SK-N-MC (cell line): ENCODE results near the gene CLTRN.

Experiments
- DNase-seq: peaks from one replicate; pipeline ENCODE4 v3.0.0-alpha.2; 2011; ENCODE audit warnings: low read depth, low spot score
- H3K27ac ChIP-seq: fragments of 200-600 bp; sonication (generic); 2 replicates; pipeline ENCODE4 v1.5.1; 2016; ENCODE audit warnings: mixed run types
- H3K36me3 ChIP-seq: fragments of 200-600 bp; sonication (generic); 2 replicates; pipeline ENCODE4 v1.6.1; 2017; ENCODE audit warnings: antibody characterized with exemption, low read length, mixed read lengths; ENCODE audit not compliant: insufficient read depth
- H3K4me3 ChIP-seq: fragments of 200-600 bp; sonication (generic); 2 replicates; pipeline ENCODE4 v1.5.1; 2016
- H3K9ac ChIP-seq: fragments of 200-600 bp; sonication (generic); 2 replicates; pipeline ENCODE4 v1.8.0; 2017; ENCODE audit warnings: mixed run types, mixed read lengths; ENCODE audit not compliant: insufficient read length
- H3K9me3 ChIP-seq: fragments of 200-600 bp; sonication (generic); 2 replicates; pipeline ENCODE4 v1.6.1; 2017; ENCODE audit warnings: low read depth, mild to moderate bottlenecking, antibody characterized with exemption, low read length, moderate library complexity, mixed read lengths
- EZH2 ChIP-seq: fragments of 200-600 bp; sonication (generic); IDR thresholded peaks from one replicate; pipeline ENCODE4 v1.6.1; 2017; ENCODE audit warnings: antibody characterized with exemption
- FOXP2 ChIP-seq: optimal IDR thresholded peaks from 2 replicates; pipeline ENCODE3; 2011; ENCODE audit warnings: mild to moderate bottlenecking, moderate library complexity; ENCODE audit not compliant: insufficient read depth; ENCODE audit errors: extremely low read length, control extremely low read depth
- POLR2AphosphoS5 ChIP-seq: IDR thresholded peaks from 2 replicates; pipeline ENCODE4 v1.6.1; 2012; ENCODE audit warnings: mild to moderate bottlenecking, low read depth, low read length, borderline replicate concordance

CLTRN gene

DNA sequence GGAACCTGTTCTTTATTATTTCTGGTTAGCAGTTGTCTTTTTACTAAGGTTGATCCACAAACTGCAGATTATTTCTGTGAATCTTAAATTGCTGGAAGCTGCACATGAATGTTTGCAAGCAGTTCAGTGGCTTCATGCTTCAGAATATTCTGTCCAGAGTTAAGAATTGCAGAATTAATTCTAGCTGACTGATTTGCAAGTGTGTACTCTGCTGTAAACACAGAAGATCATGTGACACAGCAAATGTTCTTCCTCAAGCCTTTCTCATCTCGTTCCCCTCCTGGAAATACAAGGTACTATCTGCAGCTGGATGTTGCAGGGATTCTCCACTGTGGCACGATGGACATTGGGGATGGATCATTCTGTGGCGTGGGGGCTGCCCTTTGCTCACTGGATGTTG lies 16.8 kb upstream of the CLTRN start:
- TF ChIP-seq EZH2, result no peak
- TF ChIP-seq FOXP2, result no peak
- TF ChIP-seq POLR2AphosphoS5, result no peak
- Histone ChIP-seq H3K9ac (no peak overlapping the region), H3K27ac (no peak overlapping the region), H3K4me3 (no peak overlapping the region), H3K36me3 (peaks cover 22% of the 10 kb centered on the region), H3K9me3 (no peaks in the 10 kb centered on the region)
- DNase-seq, result no peak

GRCh38 chrX:15680401-15680800 lies 15.8 kb upstream of the CLTRN start:
- Histone ChIP-seq H3K4me3 (no peak overlapping the region), H3K9ac (no peak overlapping the region), H3K9me3 (no peaks in the 10 kb centered on the region), H3K36me3 (peaks cover 22% of the 10 kb centered on the region), H3K27ac (no peak overlapping the region)
- no peak for DNase-seq
- TF ChIP-seq EZH2, result no peak
- TF ChIP-seq POLR2AphosphoS5, result no peak
- no peak for TF ChIP-seq FOXP2

DNA sequence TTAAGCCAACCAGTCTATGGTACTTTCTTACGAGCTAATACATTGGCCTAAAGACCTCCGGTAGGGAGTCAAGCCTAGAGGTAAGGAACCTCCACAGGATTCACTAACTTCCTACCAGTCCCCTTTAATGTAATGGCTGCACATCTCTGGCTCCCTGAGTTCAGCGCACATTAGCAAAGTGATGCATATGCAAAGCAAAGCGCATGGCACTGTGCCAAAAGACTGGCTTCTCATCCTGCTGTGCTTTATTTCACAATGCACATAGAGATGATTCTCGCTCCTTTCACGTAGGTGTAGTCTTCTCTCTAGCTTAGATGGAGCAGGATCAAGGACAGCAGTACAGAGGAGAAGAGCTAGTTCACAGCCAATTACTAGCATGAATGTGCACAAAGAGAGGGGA lies 14.6 kb upstream of the CLTRN start:
- peak; percentile 16 for DNase-seq

GRCh38 chrX:15678339-15678738 lies 13.7 kb upstream of the CLTRN start:
- no peak overlapping the region for H3K4me3 ChIP-seq
- no peak overlapping the region for H3K9ac ChIP-seq
- peaks cover 22% of the 10 kb centered on the region for H3K36me3 ChIP-seq
- no peaks in the 10 kb centered on the region for H3K9me3 ChIP-seq
- no peak for DNase-seq
- no peak overlapping the region for H3K27ac ChIP-seq
- TF ChIP-seq FOXP2 (no peak), POLR2AphosphoS5 (no peak), EZH2 (no peak)

More for the DNA sequence above, 14.6 kb upstream of the CLTRN start:
- Histone ChIP-seq H3K27ac (no peak overlapping the region), H3K9ac (no peak overlapping the region), H3K4me3 (no peak overlapping the region), H3K9me3 (no peaks in the 10 kb centered on the region), H3K36me3 (peaks cover 22% of the 10 kb centered on the region)
- TF ChIP-seq POLR2AphosphoS5, result no peak
- TF ChIP-seq FOXP2, result no peak
- TF ChIP-seq EZH2, result no peak

DNA sequence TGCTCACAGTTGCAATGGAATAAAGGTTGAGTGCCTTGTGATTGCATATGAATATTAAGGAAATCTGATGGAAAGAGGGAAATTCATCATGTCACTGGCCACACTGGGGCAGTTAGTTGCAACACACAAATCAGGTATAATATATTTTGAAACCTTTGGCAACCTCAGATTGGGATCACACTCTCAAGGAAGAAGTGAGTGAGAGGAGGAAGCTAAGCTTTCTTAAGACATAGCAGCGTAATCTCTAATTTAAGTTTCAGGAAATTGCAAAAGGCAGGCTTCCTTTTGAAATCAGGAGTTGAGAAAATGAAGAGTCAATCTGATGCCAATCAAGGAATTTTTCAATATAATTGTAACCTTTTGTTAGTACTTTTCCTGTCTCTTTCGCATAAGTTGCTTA lies 12.3 kb upstream of the CLTRN start:
- H3K9me3 ChIP-seq, result no peaks in the 10 kb centered on the region
- peak overlapping the region; percentile 91 for H3K9ac ChIP-seq
- no peak for DNase-seq
- TF ChIP-seq EZH2 (no peak), POLR2AphosphoS5 (no peak), FOXP2 (no peak)
- peaks cover 22% of the 10 kb centered on the region for H3K36me3 ChIP-seq
- H3K27ac ChIP-seq, result no peak overlapping the region
- H3K4me3 ChIP-seq, result peak overlapping the region; percentile 92

GRCh38 chrX:15675490-15675921 lies 10.9 kb upstream of the CLTRN start:
- TF ChIP-seq EZH2 (no peak), POLR2AphosphoS5 (peak; percentile 71)
- H3K4me3 ChIP-seq, result peak overlapping the region; percentile 92
- no peak for DNase-seq
- peak overlapping the region; percentile 96 for H3K27ac ChIP-seq
- no peaks in the 10 kb centered on the region for H3K9me3 ChIP-seq
- H3K9ac ChIP-seq, result peak overlapping the region; percentile 91
- H3K36me3 ChIP-seq, result peaks cover 15% of the 10 kb centered on the region; the same call in 1 of the 2 replicates

GRCh38 chrX:15674841-15675489 lies 10.4 kb upstream of the CLTRN start:
- no peaks in the 10 kb centered on the region for H3K9me3 ChIP-seq
- DNase-seq, result peak; percentile 85
- peak; percentile 77 for TF ChIP-seq POLR2AphosphoS5
- peak; percentile 46 for TF ChIP-seq FOXP2
- no peak for TF ChIP-seq EZH2
- H3K36me3 ChIP-seq, result peaks cover 15% of the 10 kb centered on the region; the same call in 1 of the 2 replicates
- peak overlapping the region; percentile 92 for H3K4me3 ChIP-seq
- H3K9ac ChIP-seq, result peak overlapping the region; percentile 91
- H3K27ac ChIP-seq, result peak overlapping the region; percentile 96

- H3K27ac ChIP-seq, result peak overlapping the region; percentile 96
- no peak for TF ChIP-seq POLR2AphosphoS5
- TF ChIP-seq EZH2, result no peak
- TF ChIP-seq FOXP2, result no peak
- peak overlapping the region; percentile 92 for H3K4me3 ChIP-seq
- peak overlapping the region; percentile 91 for H3K9ac ChIP-seq
- DNase-seq, result no peak
- peaks cover 15% of the 10 kb centered on the region; the same call in 1 of the 2 replicates for H3K36me3 ChIP-seq
- no peaks in the 10 kb centered on the region for H3K9me3 ChIP-seq
Measured at GRCh38 chrX:15674514-15674840, 9.9 kb upstream of the CLTRN start.

DNA sequence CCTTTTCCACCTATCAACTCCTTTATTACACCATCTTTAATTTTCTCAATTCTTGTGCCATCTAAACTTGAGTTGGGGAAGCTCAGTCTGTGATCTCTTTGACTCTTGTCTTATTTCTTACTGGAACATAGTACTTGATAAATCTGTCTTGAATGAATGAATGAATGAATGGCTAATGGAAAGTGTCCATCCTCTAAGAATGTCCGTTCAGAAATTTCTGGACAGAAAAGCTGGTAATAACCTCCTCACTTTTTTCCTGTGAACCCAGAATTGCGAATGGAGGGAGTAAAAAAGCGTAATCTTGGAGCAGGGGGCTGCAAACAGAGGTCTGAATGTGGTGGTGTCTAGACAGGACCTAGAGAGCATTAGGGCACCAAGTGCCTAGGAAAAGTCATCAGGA lies 9.4 kb upstream of the CLTRN start:
- peaks cover 12% of the 10 kb centered on the region; the same call in 1 of the 2 replicates for H3K36me3 ChIP-seq
- H3K4me3 ChIP-seq, result peak overlapping the region; percentile 92
- peak overlapping the region; percentile 91 for H3K9ac ChIP-seq
- peak overlapping the region; percentile 14; the same call in 1 of the 2 replicates for H3K27ac ChIP-seq
- DNase-seq, result no peak
- H3K9me3 ChIP-seq, result no peaks in the 10 kb centered on the region
- no peak for TF ChIP-seq EZH2
- no peak for TF ChIP-seq POLR2AphosphoS5
- TF ChIP-seq FOXP2, result no peak
